Coronary artery (tissue), 2 donors: ENCODE measurements around the gene PLA1A.

Experiments used
- DNase-seq: peaks from one replicate; pipeline ENCODE4 v3.0.0-alpha.2; 2017; ENCODE audit warnings: low spot score
- H3K27ac ChIP-seq, 2 donors: fragments of 200-600 bp; sonication (generic); one replicate each; pipeline ENCODE4 v1.5.1; 2016 to 2019
- H3K4me3 ChIP-seq: fragments of 200-600 bp; sonication (generic); 2 replicates; pipeline ENCODE4 v1.5.1; 2016; ENCODE audit warnings: mild to moderate bottlenecking, moderate library complexity
- CTCF ChIP-seq: fragments of 200-600 bp; sonication (generic); IDR thresholded peaks from one replicate; pipeline ENCODE4 v1.5.1; 2019; ENCODE audit warnings: antibody characterized with exemption

PLA1A gene

GRCh38 chr3:119620899-119621298 is 23.2 kb downstream of the PLA1A start:
- H3K4me3 ChIP-seq = no peak overlapping the region
- TF ChIP-seq CTCF = no peak
- DNase-seq = no peak
- H3K27ac ChIP-seq = no peak overlapping the region

- TF ChIP-seq CTCF = no peak
- Histone ChIP-seq H3K27ac (no peak overlapping the region), H3K4me3 (no peak overlapping the region)
- DNase-seq = no peak
Measured at GRCh38 chr3:119624002-119624720, 26.5 kb downstream of the PLA1A start.

GRCh38 chr3:119625451-119626153 is 27.9 kb downstream of the PLA1A start:
- TF ChIP-seq CTCF = no peak
- DNase-seq = no peak
- Histone ChIP-seq H3K27ac (no peak overlapping the region), H3K4me3 (no peak overlapping the region)

- peak overlapping the region in 1 of 2 donors; percentile 83 for H3K27ac ChIP-seq
- no peak for DNase-seq
- H3K4me3 ChIP-seq = no peak overlapping the region
- TF ChIP-seq CTCF = no peak
Measured at GRCh38 chr3:119626196-119626595, 28.5 kb downstream of the PLA1A start.

- H3K27ac ChIP-seq = peak overlapping the region in 1 of 2 donors; percentile 83
- no peak for DNase-seq
- TF ChIP-seq CTCF = no peak
Measured at GRCh38 chr3:119627461-119627860, 29.8 kb downstream of the PLA1A start.

GRCh38 chr3:119628390-119628789 is 30.7 kb downstream of the PLA1A start:
- H3K27ac ChIP-seq = peak overlapping the region in 1 of 2 donors; percentile 86
- TF ChIP-seq CTCF = no peak
- no peak overlapping the region for H3K4me3 ChIP-seq
- no peak for DNase-seq

More at GRCh38 chr3:119627461-119627860, 29.8 kb downstream of the PLA1A start:
- no peak overlapping the region for H3K4me3 ChIP-seq
